Liver (tissue), 9 donors: Measurements from ENCODE around the gene ATXN7L1. TPM values are rescaled to one million over a fixed set of nuclear protein-coding genes. Genes with fewer than 3 reads are reported as not detected.

Experiments
- DNase-seq: peaks from one replicate; pipeline ENCODE4 v3.0.0-alpha.2; 2017; ENCODE audit warnings: low spot score
- H3K27ac ChIP-seq, 2 donors: one replicate each; pipeline ENCODE4 v1.7.0; 2013; ENCODE audit warnings: inconsistent platforms in 2 of 2, low read length in 2 of 2, control low read depth in 1 of 2, low read depth in 1 of 2, mild to moderate bottlenecking in 1 of 2
- H3K27me3 ChIP-seq, 4 donors: one replicate each; pipeline versions ENCODE4 v1.6.1 to v1.7.0; 2013; ENCODE audit warnings: low read length in 3 of 4, inconsistent platforms in 1 of 4, mild to moderate bottlenecking in 1 of 4, moderate library complexity in 1 of 4; ENCODE audit not compliant: control insufficient read depth in 4 of 4, insufficient read depth in 4 of 4
- H3K36me3 ChIP-seq, 4 donors: one replicate each; pipeline versions ENCODE4 v1.6.1 to v1.7.0; 2013; ENCODE audit warnings: low read length in 3 of 4, mild to moderate bottlenecking in 3 of 4, low read depth in 1 of 4, moderate library complexity in 1 of 4; ENCODE audit not compliant: control insufficient read depth in 4 of 4, insufficient read depth in 3 of 4
- H3K4me1 ChIP-seq, 4 donors: one replicate each; pipeline versions ENCODE4 v1.6.1 to v1.7.0; 2013; ENCODE audit warnings: low read length in 3 of 4, mild to moderate bottlenecking in 3 of 4, moderate library complexity in 1 of 4; ENCODE audit not compliant: control insufficient read depth in 4 of 4, insufficient read depth in 4 of 4
- H3K4me3 ChIP-seq, 3 donors: one replicate each; pipeline versions ENCODE4 v1.6.1 to v1.7.0; 2013; ENCODE audit warnings: low read length in 3 of 3, control low read depth in 1 of 3, low read depth in 1 of 3, mild to moderate bottlenecking in 1 of 3
- H3K9ac ChIP-seq, 2 donors: one replicate each; pipeline ENCODE4 v1.7.0; 2013; ENCODE audit warnings: low read length in 2 of 2, mild to moderate bottlenecking in 2 of 2, moderate library complexity in 2 of 2, control low read depth in 1 of 2, low read depth in 1 of 2
- H3K9me3 ChIP-seq, 4 donors: one replicate each; pipeline versions ENCODE4 v1.6.1 to v1.7.0; 2013; ENCODE audit warnings: low read length in 3 of 4; ENCODE audit not compliant: control insufficient read depth in 4 of 4
- ATF3 ChIP-seq: IDR thresholded peaks from 2 replicates; pipeline ENCODE4 v1.6.1; 2016; ENCODE audit warnings: antibody characterized with exemption
- EGR1 ChIP-seq, 2 donors: IDR thresholded peaks; 2 replicates each; pipeline ENCODE4 v1.6.1; 2016 to 2018; ENCODE audit warnings: antibody characterized with exemption in 2 of 2, low read depth in 2 of 2
- FOXA1 ChIP-seq: IDR thresholded peaks from 2 replicates; pipeline ENCODE4 v1.6.1; 2016; ENCODE audit warnings: antibody characterized with exemption
- FOXA2 ChIP-seq: IDR thresholded peaks from 2 replicates; pipeline ENCODE4 v1.6.1; 2016; ENCODE audit warnings: antibody characterized with exemption
- HNF4A ChIP-seq, 2 donors: conservative IDR thresholded peaks; 2 replicates each; pipeline ENCODE4 v1.6.1; 2016; ENCODE audit warnings: antibody characterized with exemption in 2 of 2, mild to moderate bottlenecking in 2 of 2
- HNF4G ChIP-seq: IDR thresholded peaks from 2 replicates; pipeline ENCODE4 v1.6.1; 2016; ENCODE audit warnings: antibody characterized with exemption
- JUND ChIP-seq, 2 donors: IDR thresholded peaks; 2 replicates each; pipeline ENCODE4 v1.6.1; 2016; ENCODE audit warnings: antibody characterized with exemption in 2 of 2
- MAX ChIP-seq: IDR thresholded peaks from 2 replicates; pipeline ENCODE4 v1.6.1; 2016; ENCODE audit warnings: antibody characterized with exemption
- NR2F2 ChIP-seq: IDR thresholded peaks from 2 replicates; pipeline ENCODE4 v1.6.1; 2016; ENCODE audit warnings: antibody characterized with exemption
- RXRA ChIP-seq, 2 donors: IDR thresholded peaks; 2 replicates each; pipeline ENCODE4 v1.6.1; 2017 to 2018; ENCODE audit warnings: antibody characterized with exemption in 2 of 2, mild to moderate bottlenecking in 1 of 2
- TAF1 ChIP-seq: conservative IDR thresholded peaks from 2 replicates; pipeline ENCODE4 v1.6.1; 2016; ENCODE audit warnings: antibody characterized with exemption, mild to moderate bottlenecking
- YY1 ChIP-seq: IDR thresholded peaks from 2 replicates; pipeline ENCODE4 v1.6.1; 2016; ENCODE audit warnings: antibody characterized with exemption, mild to moderate bottlenecking
- ZBTB33 ChIP-seq: IDR thresholded peaks from 2 replicates; pipeline ENCODE4 v1.6.1; 2016; ENCODE audit warnings: antibody characterized with exemption
- WGBS: extraction: QIAGEN DNeasy Blood & Tissue Kit; methylation state at CpG from one replicate; pipeline ENCODE4 v1.1.7; 2013; 5-methylcytosine and 5-hydroxymethylcytosine counted together
- polyA plus RNA-seq, 2 donors: library from polyadenylated mRNA; stranded (reverse) in 1 of 2; unstranded in 1 of 2; fragments of 200-250 nt in 1 of 2; fragments of >200 nt in 1 of 2; fragmentation: Nextera tagmentation in 1 of 2; extraction: Ambion mirVana in 1 of 2; gene quantifications; one replicate each; pipeline versions ENCODE4 v1.2.1 to v1.2.3, GENCODE V29; 2013 to 2015
- total RNA-seq, 2 donors: library from RNA; depleted of rRNA; stranded (reverse); fragments of >200 nt; gene quantifications; one replicate each; pipeline ENCODE4 v1.2.3, GENCODE V29; 2014
- TF ChIP-seq, protein P1 (sequence below): IDR thresholded peaks from 2 replicates; pipeline ENCODE4 v1.6.1; 2016; ENCODE audit warnings: antibody characterized with exemption, mild to moderate bottlenecking
- donor health status: healthy.
- donor health status: healthy.
- donor health status: healthy.
- donor health status: healthy.
- donor health status: healthy.

The ATXN7L1 gene
- total and polyA plus RNA-seq, 4 donors = 2.1 to 7.4 (median 5.3) TPM

GRCh38 chr7:105854498-105854897 is 21.9 kb downstream of the ATXN7L1 start:
- Histone ChIP-seq H3K27me3 (no peaks in the 10 kb centered on the region), H3K4me1 (no peaks in the 10 kb centered on the region), H3K4me3 (no peak overlapping the region), H3K36me3 (no peaks in the 10 kb centered on the region), H3K9ac (no peak overlapping the region), H3K9me3 (no peaks in the 10 kb centered on the region), H3K27ac (no peak overlapping the region)
- TF ChIP-seq JUND (IDR thresholded peaks at IDR 0.05) (no peak), FOXA2 (no peak), TAF1 (no peak), YY1 (no peak), MAX (no peak), RXRA (IDR thresholded peaks at IDR 0.05) (no peak), HNF4A (conservative IDR thresholded peaks at IDR 0.05) (no peak), ZBTB33 (no peak)
- no peak for DNase-seq

- 86% methylated on average over 17 of the region's 17 CpGs for WGBS
- no peaks in the 10 kb centered on the region for H3K36me3 ChIP-seq
- H3K9me3 ChIP-seq = no peaks in the 10 kb centered on the region
- H3K4me3 ChIP-seq = no peak overlapping the region
- no peaks in the 10 kb centered on the region for H3K27me3 ChIP-seq
- DNase-seq = no peak
- no peak overlapping the region for H3K27ac ChIP-seq
- TF ChIP-seq HNF4G = no peak
- no peak for TF ChIP-seq FOXA1
- TF ChIP-seq HNF4A (conservative IDR thresholded peaks at IDR 0.05) = no peak
- TF ChIP-seq EGR1 (IDR thresholded peaks at IDR 0.05; ENCODE audit: low read depth in 2 of 2) = no peak
- no peak for TF ChIP-seq ATF3
- no peak for TF ChIP-seq TAF1
- no peak for TF ChIP-seq NR2F2
- TF ChIP-seq RXRA (IDR thresholded peaks at IDR 0.05) = no peak
- TF ChIP-seq, protein P1, sequence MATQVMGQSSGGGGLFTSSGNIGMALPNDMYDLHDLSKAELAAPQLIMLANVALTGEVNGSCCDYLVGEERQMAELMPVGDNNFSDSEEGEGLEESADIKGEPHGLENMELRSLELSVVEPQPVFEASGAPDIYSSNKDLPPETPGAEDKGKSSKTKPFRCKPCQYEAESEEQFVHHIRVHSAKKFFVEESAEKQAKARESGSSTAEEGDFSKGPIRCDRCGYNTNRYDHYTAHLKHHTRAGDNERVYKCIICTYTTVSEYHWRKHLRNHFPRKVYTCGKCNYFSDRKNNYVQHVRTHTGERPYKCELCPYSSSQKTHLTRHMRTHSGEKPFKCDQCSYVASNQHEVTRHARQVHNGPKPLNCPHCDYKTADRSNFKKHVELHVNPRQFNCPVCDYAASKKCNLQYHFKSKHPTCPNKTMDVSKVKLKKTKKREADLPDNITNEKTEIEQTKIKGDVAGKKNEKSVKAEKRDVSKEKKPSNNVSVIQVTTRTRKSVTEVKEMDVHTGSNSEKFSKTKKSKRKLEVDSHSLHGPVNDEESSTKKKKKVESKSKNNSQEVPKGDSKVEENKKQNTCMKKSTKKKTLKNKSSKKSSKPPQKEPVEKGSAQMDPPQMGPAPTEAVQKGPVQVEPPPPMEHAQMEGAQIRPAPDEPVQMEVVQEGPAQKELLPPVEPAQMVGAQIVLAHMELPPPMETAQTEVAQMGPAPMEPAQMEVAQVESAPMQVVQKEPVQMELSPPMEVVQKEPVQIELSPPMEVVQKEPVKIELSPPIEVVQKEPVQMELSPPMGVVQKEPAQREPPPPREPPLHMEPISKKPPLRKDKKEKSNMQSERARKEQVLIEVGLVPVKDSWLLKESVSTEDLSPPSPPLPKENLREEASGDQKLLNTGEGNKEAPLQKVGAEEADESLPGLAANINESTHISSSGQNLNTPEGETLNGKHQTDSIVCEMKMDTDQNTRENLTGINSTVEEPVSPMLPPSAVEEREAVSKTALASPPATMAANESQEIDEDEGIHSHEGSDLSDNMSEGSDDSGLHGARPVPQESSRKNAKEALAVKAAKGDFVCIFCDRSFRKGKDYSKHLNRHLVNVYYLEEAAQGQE = no peak
- no peak for TF ChIP-seq ZBTB33
- no peaks in the 10 kb centered on the region for H3K4me1 ChIP-seq
- H3K9ac ChIP-seq = no peak overlapping the region
Observed at GRCh38 chr7:105853931-105854419, 22.4 kb downstream of the ATXN7L1 start.
